Renal pelvis (tissue), 12 donors: ENCODE results near the gene ZNF593. TPM values are rescaled to one million over a fixed set of nuclear protein-coding genes. Genes with fewer than 3 reads are reported as not detected.

Source experiments
- DNase-seq: peaks from one replicate; pipeline ENCODE4 v3.0.0-alpha.2; 2013
- long read RNA-seq, 16 experiments: transcript quantifications; one replicate each; lab custom pipeline, GENCODE V29; 2026
- polyA plus RNA-seq, 3 donors: library from polyadenylated mRNA; unstranded; fragments of 120-200 nt; gene quantifications; one replicate each; pipeline ENCODE4 v1.2.1, GENCODE V29; 2013; ENCODE audit not compliant: insufficient read length in 3 of 3

ZNF593 gene
- polyA plus RNA-seq, result 10 to 100 TPM; 20.8 to 25.7 (median 21.0) TPM
- long read RNA-seq, donor 1, transcript ZNF593-202 (3 exons, 675 nt), result major isoform, 31 of 31 reads
- long read RNA-seq, donor 1, partial matches to known transcripts, result 0 of 31 reads
- long read RNA-seq, donor 1, other reads (novel, unspliced or antisense), result 0 of 31 reads
- long read RNA-seq, donor 2, transcript ZNF593-202 (3 exons, 675 nt), result major isoform, 24 of 25 reads
- long read RNA-seq, donor 2, partial matches to known transcripts, result 0 of 25 reads
- long read RNA-seq, donor 2, other reads (novel, unspliced or antisense), result 0 of 25 reads
- long read RNA-seq, donor 3, transcript ZNF593-202 (3 exons, 675 nt), result major isoform, 21 of 21 reads
- long read RNA-seq, donor 3, partial matches to known transcripts, result 0 of 21 reads
- long read RNA-seq, donor 3, other reads (novel, unspliced or antisense), result 0 of 21 reads
- long read RNA-seq, donor 4, transcript ZNF593-202 (3 exons, 675 nt), result major isoform, 39 of 39 reads
- long read RNA-seq, donor 4, partial matches to known transcripts, result 0 of 39 reads
- long read RNA-seq, donor 4, other reads (novel, unspliced or antisense), result 0 of 39 reads
- long read RNA-seq, donor 5, transcript ZNF593-202 (3 exons, 675 nt), result major isoform, 18 of 18 reads
- long read RNA-seq, donor 5, partial matches to known transcripts, result 0 of 18 reads
- long read RNA-seq, donor 5, other reads (novel, unspliced or antisense), result 0 of 18 reads
- long read RNA-seq, donor 6, transcript ZNF593-202 (3 exons, 675 nt), result major isoform, 24 of 26 reads
- long read RNA-seq, donor 6, partial matches to known transcripts, result 0 of 26 reads
- long read RNA-seq, donor 6, other reads (novel, unspliced or antisense), result 0 of 26 reads
- long read RNA-seq, donor 7, transcript ZNF593-202 (3 exons, 675 nt), result major isoform, 49 of 58 reads
- long read RNA-seq, donor 7, partial matches to known transcripts, result 8 of 58 reads
- long read RNA-seq, donor 7, other reads (novel, unspliced or antisense), result 0 of 58 reads
- long read RNA-seq, donor 8, transcript ZNF593-202 (3 exons, 675 nt), result major isoform, 10 of 10 reads
- long read RNA-seq, donor 8, partial matches to known transcripts, result 0 of 10 reads
- long read RNA-seq, donor 8, other reads (novel, unspliced or antisense), result 0 of 10 reads
- long read RNA-seq, donor 9, transcript ZNF593-202 (3 exons, 675 nt), result major isoform, 16 of 16 reads
- long read RNA-seq, donor 9, partial matches to known transcripts, result 0 of 16 reads
- long read RNA-seq, donor 9, other reads (novel, unspliced or antisense), result 0 of 16 reads
- long read RNA-seq, donor 10, transcript ZNF593-202 (3 exons, 675 nt), result major isoform, 17 of 17 reads
- long read RNA-seq, donor 10, partial matches to known transcripts, result 0 of 17 reads
- long read RNA-seq, donor 10, other reads (novel, unspliced or antisense), result 0 of 17 reads
- long read RNA-seq, donor 11, transcript ZNF593-202 (3 exons, 675 nt), result major isoform, 19 of 19 reads
- long read RNA-seq, donor 11, partial matches to known transcripts, result 0 of 19 reads
- long read RNA-seq, donor 11, other reads (novel, unspliced or antisense), result 0 of 19 reads
- long read RNA-seq, donor 12, transcript ZNF593-202 (3 exons, 675 nt), result major isoform, 43 of 44 reads
- long read RNA-seq, donor 12, partial matches to known transcripts, result 0 of 44 reads
- long read RNA-seq, donor 12, other reads (novel, unspliced or antisense), result 0 of 44 reads
- long read RNA-seq, donor 13, transcript ZNF593-202 (3 exons, 675 nt), result major isoform, 20 of 21 reads
- long read RNA-seq, donor 13, partial matches to known transcripts, result 0 of 21 reads
- long read RNA-seq, donor 13, other reads (novel, unspliced or antisense), result 0 of 21 reads
- long read RNA-seq, donor 14, result 0 reads
- long read RNA-seq, donor 15, transcript ZNF593-202 (3 exons, 675 nt), result major isoform, 28 of 28 reads
- long read RNA-seq, donor 15, partial matches to known transcripts, result 0 of 28 reads
- long read RNA-seq, donor 15, other reads (novel, unspliced or antisense), result 0 of 28 reads
- long read RNA-seq, donor 16, transcript ZNF593-202 (3 exons, 675 nt), result major isoform, 31 of 32 reads
- long read RNA-seq, donor 16, partial matches to known transcripts, result 0 of 32 reads
- long read RNA-seq, donor 16, other reads (novel, unspliced or antisense), result 0 of 32 reads

- peak; percentile 90 for DNase-seq
These were observed at the start of gene ZNF593 for GRCh38 chr1:26169669-26170471. Gene ZNF593, plus strand, starts transcription at chr1:26169908. Its CDS starts 76 bp downstream, at chr1:26169984.

GRCh38 chr1:26121854-26122773 lies 47.6 kb upstream of the ZNF593 start:
- DNase-seq, result no peak

- no peak for DNase-seq
These were observed 46.4 kb upstream of the ZNF593 start for GRCh38 chr1:26122988-26123973.

- no peak for DNase-seq
These were observed 45.0 kb upstream of the ZNF593 start for GRCh38 chr1:26124418-26125331.

GRCh38 chr1:26125382-26125781 lies 44.3 kb upstream of the ZNF593 start:
- no peak for DNase-seq

GRCh38 chr1:26125946-26126320 lies 43.8 kb upstream of the ZNF593 start:
- no peak for DNase-seq

GRCh38 chr1:26126321-26127084 lies 43.2 kb upstream of the ZNF593 start:
- DNase-seq, result no peak

GRCh38 chr1:26127235-26128163 lies 42.2 kb upstream of the ZNF593 start:
- DNase-seq, result no peak

GRCh38 chr1:26129778-26130177 lies 39.9 kb upstream of the ZNF593 start:
- DNase-seq, result no peak

GRCh38 chr1:26130695-26131094 lies 39.0 kb upstream of the ZNF593 start:
- DNase-seq, result no peak

GRCh38 chr1:26132128-26132833 lies 37.4 kb upstream of the ZNF593 start:
- DNase-seq, result no peak

- DNase-seq, result no peak
These were observed 36.9 kb upstream of the ZNF593 start for GRCh38 chr1:26132834-26133167.

GRCh38 chr1:26134466-26134865 lies 35.2 kb upstream of the ZNF593 start:
- no peak for DNase-seq
